Measurements from ENCODE around the gene PTTG1.

The PTTG1 gene

DNA sequence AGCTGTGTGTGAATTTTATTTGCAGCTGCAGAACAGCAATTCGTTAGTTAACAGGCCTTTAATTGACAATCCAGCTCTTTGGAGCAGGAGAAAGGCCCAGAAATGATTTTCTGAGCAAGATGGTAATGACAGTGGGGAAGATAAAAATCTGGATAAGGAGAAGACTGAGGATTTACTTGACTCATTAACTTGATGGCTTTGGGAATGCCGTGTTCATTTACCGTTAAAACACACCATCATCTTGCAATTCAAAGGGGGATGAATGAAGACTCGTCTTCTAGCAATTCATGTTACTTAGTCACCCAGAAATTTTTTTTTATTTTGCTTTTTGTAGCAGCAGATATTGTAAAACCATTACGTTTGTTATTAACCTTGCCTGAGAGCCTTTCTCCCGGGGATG, 52.0 kb downstream of the PTTG1 start:
- no peak for DNase-seq (ENCODE audit: low read depth)

DNA sequence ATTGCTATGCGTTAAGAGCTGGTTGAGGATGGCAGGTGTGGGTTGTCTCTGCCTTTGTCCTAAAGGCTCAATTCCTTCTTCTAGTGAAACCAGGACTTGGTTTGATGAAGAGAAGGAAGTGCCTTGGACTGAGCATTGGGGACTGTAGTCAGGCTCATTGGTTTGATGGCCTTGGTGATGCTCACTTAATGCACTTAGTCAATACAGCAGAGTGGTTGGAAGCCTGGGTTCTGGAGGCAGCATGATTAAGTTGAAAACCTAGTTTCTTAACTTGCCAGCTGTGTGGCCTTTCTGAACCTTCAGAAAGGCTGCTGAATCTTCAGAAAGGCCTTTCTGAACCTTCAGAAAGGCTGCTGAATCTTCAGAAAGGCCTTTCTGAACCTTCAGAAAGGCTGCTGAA, 52.4 kb downstream of the PTTG1 start:
- no peak for DNase-seq (ENCODE audit: low read depth)

DNA sequence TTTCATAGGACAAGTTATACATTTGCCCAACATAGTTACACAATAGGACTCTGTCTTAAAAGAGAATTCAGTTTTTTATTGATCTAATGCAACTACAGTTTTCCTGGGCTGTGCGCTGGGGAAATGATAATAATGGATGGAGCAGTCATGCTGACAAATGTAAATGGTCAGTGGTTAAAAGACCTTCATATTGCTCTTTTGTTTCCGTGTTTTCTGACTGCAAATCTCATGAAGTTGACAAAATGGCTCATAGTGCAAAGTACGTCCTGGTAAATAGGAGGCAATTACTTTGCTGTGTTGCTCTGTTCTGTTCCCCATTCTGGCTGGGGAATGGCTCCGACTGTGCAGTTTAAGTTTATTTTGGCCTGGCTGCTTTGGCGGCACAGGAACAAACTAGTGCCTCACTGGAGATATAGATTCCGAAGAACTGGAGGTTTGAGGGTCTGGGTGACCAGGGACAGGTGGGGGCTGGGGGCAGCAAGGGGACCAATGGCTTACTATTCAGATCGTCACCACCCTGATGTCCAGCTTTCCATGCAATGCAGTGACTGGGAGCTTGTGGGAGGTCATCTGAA, 54.3 kb downstream of the PTTG1 start:
- DNase-seq (ENCODE audit: low read depth), result no peak

DNA sequence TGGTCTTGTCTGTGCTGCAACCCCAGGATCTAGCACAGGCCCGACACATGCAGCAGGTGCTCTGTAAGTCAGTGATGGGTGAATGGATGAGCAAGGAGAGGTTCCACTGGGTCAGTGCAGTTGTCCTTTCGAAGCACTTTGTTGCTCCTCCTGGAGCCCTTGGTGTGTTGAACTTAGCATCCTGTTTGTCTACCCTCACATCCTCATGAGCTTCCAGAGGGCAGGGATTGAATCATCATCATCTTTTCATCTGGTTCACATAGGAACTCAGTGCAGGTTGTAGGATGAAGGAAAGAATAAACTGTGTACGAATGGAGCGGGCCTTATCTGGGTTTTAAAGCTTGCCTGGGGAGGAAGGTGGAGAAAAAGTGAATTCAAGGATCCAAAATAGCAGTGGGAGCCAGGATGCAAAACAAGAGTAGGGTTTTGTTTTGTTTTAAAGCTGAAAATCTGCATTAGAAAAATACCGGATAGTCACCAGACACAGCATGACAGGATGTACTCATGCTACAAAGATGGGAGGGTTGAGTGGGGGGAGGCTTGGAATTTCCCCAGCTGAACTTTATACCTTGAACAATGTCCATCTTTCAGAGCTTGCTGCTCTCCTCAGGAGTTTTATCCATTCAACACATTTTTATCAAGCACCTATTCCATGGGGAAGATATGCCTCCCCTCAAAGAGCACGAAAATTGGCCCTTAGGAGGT, 55.8 kb downstream of the PTTG1 start:
- no peak for DNase-seq (ENCODE audit: low read depth)

DNA sequence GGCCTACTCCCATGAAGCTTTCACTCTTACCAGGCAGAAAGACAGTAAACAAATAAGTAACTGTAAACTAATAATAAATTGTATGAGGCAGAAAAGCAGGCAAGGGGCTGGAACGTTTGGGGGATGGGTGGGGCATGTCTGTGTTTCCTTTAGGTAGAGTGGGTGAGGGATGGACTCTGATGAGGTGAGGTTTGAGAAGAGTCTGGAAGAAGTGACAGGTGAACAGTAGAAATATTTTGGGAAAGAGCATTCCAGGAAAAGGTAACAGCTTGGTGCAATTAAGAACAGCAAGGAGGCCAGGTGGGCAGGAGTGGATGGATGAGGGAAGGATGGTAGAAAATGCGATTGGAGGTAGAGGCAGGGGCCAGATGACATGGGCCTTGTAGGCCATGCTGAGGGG, 56.5 kb downstream of the PTTG1 start:
- DNase-seq (ENCODE audit: low read depth), result no peak
